GM23338 (cell line): ENCODE data around the gene POLR1A. TPM values are rescaled to one million over a fixed set of nuclear protein-coding genes. Genes with fewer than 3 reads are reported as not detected.

Source experiments
- ATAC-seq: fragments of 200-7000 bp; cut with Tn5 transposase; 3 replicates; pipeline ENCODE4 v1.9.1; 2020
- DNase-seq: peaks from one replicate; pipeline ENCODE4 v3.0.0-alpha.2; 2015; ENCODE audit warnings: low spot score
- H2AFZ ChIP-seq: fragments of 200-600 bp; sonication (generic); 2 replicates; pipeline ENCODE4 v1.8.0; 2016; ENCODE audit warnings: antibody characterized with exemption, mild to moderate bottlenecking, moderate library complexity
- H3F3A ChIP-seq: fragments of 200-600 bp; sonication (generic); replicated peaks from 2 replicates; pipeline ENCODE4 v1.8.0; 2017; ENCODE audit warnings: antibody characterized with exemption, mixed run types, low read depth
- H3K27ac ChIP-seq: fragments of 200-600 bp; sonication (generic); 2 replicates; pipeline ENCODE4 v1.6.1; 2016; ENCODE audit warnings: low read depth
- H3K27me3 ChIP-seq: fragments of 200-600 bp; sonication (generic); 2 replicates; pipeline ENCODE4 v1.8.0; 2016; ENCODE audit warnings: mild to moderate bottlenecking, mixed run types, moderate library complexity; ENCODE audit not compliant: insufficient read depth
- H3K36me3 ChIP-seq: fragments of 200-600 bp; sonication (generic); 2 replicates; pipeline ENCODE4 v1.8.0; 2016; ENCODE audit warnings: mild to moderate bottlenecking; ENCODE audit not compliant: insufficient read depth
- H3K4me1 ChIP-seq: fragments of 200-600 bp; sonication (generic); 2 replicates; pipeline ENCODE4 v1.8.0; 2016; ENCODE audit warnings: mild to moderate bottlenecking, moderate library complexity; ENCODE audit not compliant: insufficient read depth
- H3K4me2 ChIP-seq: fragments of 200-600 bp; sonication (generic); 2 replicates; pipeline ENCODE4 v1.7.1; 2017; ENCODE audit warnings: mixed run types
- H3K4me3 ChIP-seq: fragments of 200-600 bp; sonication (generic); 2 replicates; pipeline ENCODE4 v1.6.1; 2016; ENCODE audit warnings: mixed run types
- H3K79me2 ChIP-seq: fragments of 200-600 bp; sonication (generic); replicated peaks from 2 replicates; pipeline ENCODE4 v1.8.0; 2017; ENCODE audit warnings: mild to moderate bottlenecking; ENCODE audit not compliant: insufficient read depth
- H3K9me2 ChIP-seq: fragments of 200-600 bp; sonication (generic); 2 replicates; pipeline ENCODE4 v1.8.0; 2017; ENCODE audit not compliant: insufficient read depth
- H4K20me1 ChIP-seq: fragments of 200-600 bp; sonication (generic); replicated peaks from 2 replicates; pipeline ENCODE4 v1.8.0; 2017; ENCODE audit warnings: mild to moderate bottlenecking; ENCODE audit not compliant: insufficient read depth
- H3K27ac Mint-ChIP-seq: 2 replicates; pipeline ENCODE4 v1.8.0; 2020; ENCODE audit warnings: inconsistent platforms, mild to moderate bottlenecking, moderate library complexity, mixed read lengths
- H3K27me3 Mint-ChIP-seq: 3 replicates; pipeline ENCODE4 v1.8.0; 2022; ENCODE audit warnings: low read depth, mild to moderate bottlenecking, moderate library complexity, mixed read lengths, inconsistent platforms; ENCODE audit not compliant: insufficient read depth, poor library complexity
- H3K36me3 Mint-ChIP-seq: 3 replicates; pipeline ENCODE4 v1.8.0; 2021; ENCODE audit warnings: low read depth, mild to moderate bottlenecking, inconsistent platforms, moderate library complexity, mixed read lengths
- H3K4me1 Mint-ChIP-seq: 3 replicates; pipeline ENCODE4 v1.8.0; 2020; ENCODE audit warnings: mild to moderate bottlenecking, inconsistent platforms, mixed read lengths
- H3K4me3 Mint-ChIP-seq: 3 replicates; pipeline ENCODE4 v1.8.0; 2021; ENCODE audit warnings: moderate library complexity, mild to moderate bottlenecking, inconsistent platforms, mixed read lengths
- H3K9me3 Mint-ChIP-seq: 3 replicates; pipeline ENCODE4 v1.8.0; 2020; ENCODE audit warnings: moderate library complexity, mild to moderate bottlenecking, inconsistent platforms, mixed read lengths
- CREB1 ChIP-seq: fragments of 250-450 bp; sonication (Bioruptor Pico); IDR thresholded peaks from 2 replicates; pipeline ENCODE4 v1.5.0; 2020; ENCODE audit warnings: low read depth, mild to moderate bottlenecking, moderate library complexity
- CTCF ChIP-seq, 2 experiments: fragments of 200-600 bp in 1 of 2; sonication (generic) in 1 of 2; conservative IDR thresholded peaks; 2 replicates each; pipeline versions ENCODE4 v1.5.1 to v1.6.1; 2016 to 2017; ENCODE audit warnings: antibody characterized with exemption in 2 of 2, low read depth in 2 of 2, mild to moderate bottlenecking in 2 of 2, moderate library complexity in 1 of 2
- ETS1 ChIP-seq: IDR thresholded peaks from 2 replicates; pipeline ENCODE4 v1.6.1; 2016; ENCODE audit warnings: antibody characterized with exemption
- EZH2 ChIP-seq: fragments of 200-600 bp; sonication (generic); IDR thresholded peaks from one replicate; pipeline ENCODE4 v1.8.0; 2017; ENCODE audit warnings: antibody characterized with exemption, mild to moderate bottlenecking, low read depth; ENCODE audit not compliant: unreplicated experiment
- JUNB ChIP-seq: IDR thresholded peaks from one replicate; pipeline ENCODE4 v1.6.1; 2016; ENCODE audit warnings: antibody characterized with exemption; ENCODE audit not compliant: unreplicated experiment
- NANOG ChIP-seq: IDR thresholded peaks from 2 replicates; pipeline ENCODE4 v1.6.1; 2016; ENCODE audit warnings: antibody characterized with exemption, borderline replicate concordance
- POLR2AphosphoS5 ChIP-seq: IDR thresholded peaks from 2 replicates; pipeline ENCODE4 v1.6.1; 2016; ENCODE audit warnings: antibody characterized with exemption, low read depth
- STAT1 ChIP-seq: IDR thresholded peaks from one replicate; pipeline ENCODE4 v1.6.1; 2016; ENCODE audit warnings: antibody characterized with exemption; ENCODE audit not compliant: unreplicated experiment
- ZNF114 ChIP-seq: fragments of 250-450 bp; sonication (Bioruptor Pico); IDR thresholded peaks from 2 replicates; pipeline ENCODE4 v1.5.0; 2020; ENCODE audit warnings: mild to moderate bottlenecking, moderate library complexity
- ZNF331 ChIP-seq: fragments of 250-450 bp; sonication (Bioruptor Pico); IDR thresholded peaks from 2 replicates; pipeline ENCODE4 v1.5.0; 2020; ENCODE audit warnings: low read depth, mild to moderate bottlenecking, moderate library complexity
- ZNF462 ChIP-seq: fragments of 250-450 bp; sonication (Bioruptor Pico); IDR thresholded peaks from 2 replicates; pipeline ENCODE4 v1.5.0; 2020; ENCODE audit warnings: mild to moderate bottlenecking, moderate library complexity
- polyA plus RNA-seq: library from polyadenylated mRNA; unstranded; fragments of >200 nt; fragmentation: Nextera tagmentation; extraction: Ambion mirVana; gene quantifications from 2 replicates; pipeline ENCODE4 v1.2.1, GENCODE V29; 2016
- total RNA-seq: library from RNA; depleted of rRNA; stranded (reverse); fragments of >200 nt; shearing (Covaris generic); gene quantifications from 2 replicates; pipeline ENCODE4 v1.2.3, GENCODE V29; 2014

Gene POLR1A
- total and polyA plus RNA-seq, 2 experiments from 2014 or later: 13.8 to 43.2 TPM

- no peak for TF ChIP-seq ZNF462 (CRISPR knock-in tag)
- TF ChIP-seq CREB1 (CRISPR knock-in tag): no peak
- TF ChIP-seq JUNB: no peak
- no peak for TF ChIP-seq NANOG
Measured at GRCh38 chr2:86068136-86068588, 37.5 kb downstream of the POLR1A start (continued).

- no peaks in the 10 kb centered on the region for H3K27me3 Mint-ChIP-seq
- no peaks in the 10 kb centered on the region for H3K9me2 ChIP-seq
- H2AFZ ChIP-seq: no peak overlapping the region
- H3K79me2 ChIP-seq: no peaks in the 10 kb centered on the region
- no peak for ATAC-seq
- no peak overlapping the region for H3K4me3 ChIP-seq
- no peaks in the 10 kb centered on the region for H3K4me1 Mint-ChIP-seq
- peaks cover 86% of the 10 kb centered on the region for H3K36me3 Mint-ChIP-seq
- no peak overlapping the region for H3K4me3 Mint-ChIP-seq
- H4K20me1 ChIP-seq: peaks cover 10% of the 10 kb centered on the region
- H3K4me1 ChIP-seq: no peaks in the 10 kb centered on the region
- H3K27me3 ChIP-seq: no peaks in the 10 kb centered on the region
- no peaks in the 10 kb centered on the region for H3K9me3 Mint-ChIP-seq
- H3K27ac Mint-ChIP-seq: no peak overlapping the region
- peaks cover 48% of the 10 kb centered on the region for H3K36me3 ChIP-seq
- no peak overlapping the region for H3K4me2 ChIP-seq
- no peak for DNase-seq
- H3F3A ChIP-seq: no peaks in the 10 kb centered on the region
- no peak overlapping the region for H3K27ac ChIP-seq
- TF ChIP-seq CREB1 (CRISPR knock-in tag) (no peak), CTCF (conservative IDR thresholded peaks at IDR 0.05; ENCODE audit: low read depth in 2 of 2) (no peak), ZNF114 (CRISPR knock-in tag) (no peak), EZH2 (no peak), ETS1 (no peak), ZNF331 (CRISPR knock-in tag) (no peak), STAT1 (no peak), POLR2AphosphoS5 (no peak)
Measured at GRCh38 chr2:86066915-86067314, 38.8 kb downstream of the POLR1A start.
